ENCODE measurements around the gene OVCH1.
"Not testable (repeated sequence)": the region's sequence is repeated elsewhere in the genome, so short reads cannot be mapped to it uniquely, and the experiment has no call there.

OVCH1 gene

GRCh38 chr12:29396774-29397173 is 100.7 kb downstream of the OVCH1 start:
- DNase-seq (ENCODE audit: low read depth), result peak; percentile 35

GRCh38 chr12:29395356-29395755 is 102.1 kb downstream of the OVCH1 start:
- TF ChIP-seq CTCF (conservative IDR thresholded peaks at IDR 0.05; ENCODE audit: low read depth, low read length), result no peak
- DNase-seq (ENCODE audit: low read depth), result no peak
- no peak overlapping the region for H3K4me3 ChIP-seq (ENCODE audit: low read depth, low read length)

More at GRCh38 chr12:29396774-29397173, 100.7 kb downstream of the OVCH1 start:
- H3K4me3 ChIP-seq (ENCODE audit: low read depth, low read length), result no peak overlapping the region
- no peak for TF ChIP-seq CTCF (conservative IDR thresholded peaks at IDR 0.05; ENCODE audit: low read depth, low read length)

- DNase-seq (ENCODE audit: low read depth), result peak; percentile 26
- not testable (repeated sequence) for H3K4me3 ChIP-seq (ENCODE audit: low read depth, low read length)
These were observed 107.1 kb downstream of the OVCH1 start for GRCh38 chr12:29390419-29390818.

GRCh38 chr12:29389295-29389919 is 108.1 kb downstream of the OVCH1 start:
- no peak for TF ChIP-seq CTCF (conservative IDR thresholded peaks at IDR 0.05; ENCODE audit: low read depth, low read length)
- DNase-seq (ENCODE audit: low read depth), result no peak
- no peak overlapping the region for H3K4me3 ChIP-seq (ENCODE audit: low read depth, low read length)

- H3K4me3 ChIP-seq (ENCODE audit: low read depth, low read length); DNase-seq (ENCODE audit: low read depth): not testable (repeated sequence)
These were observed 111.3 kb downstream of the OVCH1 start for GRCh38 chr12:29386084-29386680.

- DNase-seq (ENCODE audit: low read depth); H3K4me3 ChIP-seq (ENCODE audit: low read depth, low read length): not testable (repeated sequence)
These were observed 112.3 kb downstream of the OVCH1 start for GRCh38 chr12:29385194-29385593.

- DNase-seq (ENCODE audit: low read depth), result no peak
- no peak for TF ChIP-seq CTCF (conservative IDR thresholded peaks at IDR 0.05; ENCODE audit: low read depth, low read length)
- no peak overlapping the region for H3K4me3 ChIP-seq (ENCODE audit: low read depth, low read length)
These were observed 115.2 kb downstream of the OVCH1 start for GRCh38 chr12:29382251-29382650.

- TF ChIP-seq CTCF (conservative IDR thresholded peaks at IDR 0.05; ENCODE audit: low read depth, low read length), result no peak
- DNase-seq (ENCODE audit: low read depth), result peak; percentile 100
- peak within 1 kb of the TSS; percentile 83 for H3K4me3 ChIP-seq (ENCODE audit: low read depth, low read length)
These were observed 116.7 kb downstream of the OVCH1 start, which contains the start of gene ERGIC2 for GRCh38 chr12:29380536-29381523. Gene ERGIC2 (minus strand): TSS chr12:29381172. CDS start chr12:29371633, 9,539 bp downstream.
